ENCODE results near the gene GRIN3A. TPM values are rescaled to one million over a fixed set of nuclear protein-coding genes. Genes with fewer than 3 reads are reported as not detected.

The GRIN3A gene
- total RNA-seq, 1 experiment from 2014 or later = not detected

- no peaks in the 10 kb centered on the region for H3K9me3 Mint-ChIP-seq (ENCODE audit: unreplicated experiment)
- H3K4me3 Mint-ChIP-seq (ENCODE audit: unreplicated experiment) = no peak overlapping the region
- H3K27ac Mint-ChIP-seq (ENCODE audit: unreplicated experiment) = no peak overlapping the region
- BruUV-seq (replicated peaks) = no TSS peak
- POLR2A ChIA-PET = no interaction called here
- H3K36me3 Mint-ChIP-seq (ENCODE audit: insufficient read depth, unreplicated experiment) = no peaks in the 10 kb centered on the region
- no peak for DNase-seq
- intact Hi-C loops (cut with micrococcal nuclease; ENCODE audit: unreplicated experiment) = no loop called here
- no peaks in the 10 kb centered on the region for H3K36me3 ChIP-seq (ENCODE audit: control insufficient read depth, insufficient read depth, low read length)
- H3K4me3 ChIP-seq (ENCODE audit: low read depth, low read length) = no peak overlapping the region
- no peaks in the 10 kb centered on the region for H3K27me3 ChIP-seq (replicated peaks; ENCODE audit: control insufficient read depth, insufficient read depth, low read length)
- H3K27me3 Mint-ChIP-seq (ENCODE audit: insufficient read depth, unreplicated experiment) = peaks cover 8% of the 10 kb centered on the region
- CTCF ChIA-PET = no interaction called here
- H3K9me3 ChIP-seq = no peaks in the 10 kb centered on the region
- no peaks in the 10 kb centered on the region for H3K4me1 ChIP-seq
- TF ChIP-seq CTCF (IDR thresholded peaks at IDR 0.05; ENCODE audit: insufficient read depth in 1 of 2, low read depth in 1 of 2, low read length in 1 of 2, severe bottlenecking in 1 of 2, unreplicated experiment in 1 of 2) = no peak
- H3K4me1 Mint-ChIP-seq (ENCODE audit: low read depth, unreplicated experiment) = no peaks in the 10 kb centered on the region
These were observed 151.0 kb downstream of the GRIN3A start for GRCh38 chr9:101587332-101588043.

- no peak for DNase-seq
- no peak for TF ChIP-seq CTCF (IDR thresholded peaks at IDR 0.05; ENCODE audit: insufficient read depth in 1 of 2, low read depth in 1 of 2, low read length in 1 of 2, severe bottlenecking in 1 of 2, unreplicated experiment in 1 of 2)
- no peak overlapping the region for H3K4me3 ChIP-seq (ENCODE audit: low read depth, low read length)
- no peaks in the 10 kb centered on the region for H3K9me3 Mint-ChIP-seq (ENCODE audit: unreplicated experiment)
- no peaks in the 10 kb centered on the region for H3K36me3 Mint-ChIP-seq (ENCODE audit: insufficient read depth, unreplicated experiment)
- ChIA-PET POLR2A (no interaction called here), CTCF (no interaction called here)
- H3K9me3 ChIP-seq = no peaks in the 10 kb centered on the region
- BruUV-seq (replicated peaks) = no TSS peak
- no peak overlapping the region for H3K27ac Mint-ChIP-seq (ENCODE audit: unreplicated experiment)
- H3K4me1 Mint-ChIP-seq (ENCODE audit: low read depth, unreplicated experiment) = no peaks in the 10 kb centered on the region
- no peaks in the 10 kb centered on the region for H3K4me1 ChIP-seq
- H3K27me3 Mint-ChIP-seq (ENCODE audit: insufficient read depth, unreplicated experiment) = peaks cover 5% of the 10 kb centered on the region
- no peaks in the 10 kb centered on the region for H3K27me3 ChIP-seq (replicated peaks; ENCODE audit: control insufficient read depth, insufficient read depth, low read length)
- no peaks in the 10 kb centered on the region for H3K36me3 ChIP-seq (ENCODE audit: control insufficient read depth, insufficient read depth, low read length)
- intact Hi-C loops (cut with micrococcal nuclease; ENCODE audit: unreplicated experiment) = no loop called here
- H3K4me3 Mint-ChIP-seq (ENCODE audit: unreplicated experiment) = no peak overlapping the region
These were observed 151.8 kb downstream of the GRIN3A start for GRCh38 chr9:101586651-101587050.

GRCh38 chr9:101585740-101586139, 152.7 kb downstream of the GRIN3A start:
- Mint-ChIP-seq H3K27ac (ENCODE audit: unreplicated experiment) (no peak overlapping the region), H3K4me3 (ENCODE audit: unreplicated experiment) (no peak overlapping the region), H3K9me3 (ENCODE audit: unreplicated experiment) (no peaks in the 10 kb centered on the region), H3K36me3 (ENCODE audit: insufficient read depth, unreplicated experiment) (no peaks in the 10 kb centered on the region), H3K27me3 (ENCODE audit: insufficient read depth, unreplicated experiment) (peaks cover 5% of the 10 kb centered on the region), H3K4me1 (ENCODE audit: low read depth, unreplicated experiment) (no peaks in the 10 kb centered on the region)
- no peak for TF ChIP-seq CTCF (IDR thresholded peaks at IDR 0.05; ENCODE audit: insufficient read depth in 1 of 2, low read depth in 1 of 2, low read length in 1 of 2, severe bottlenecking in 1 of 2, unreplicated experiment in 1 of 2)
- intact Hi-C loops (cut with micrococcal nuclease; ENCODE audit: unreplicated experiment) = no loop called here
- Histone ChIP-seq H3K36me3 (ENCODE audit: control insufficient read depth, insufficient read depth, low read length) (no peaks in the 10 kb centered on the region), H3K4me3 (ENCODE audit: low read depth, low read length) (no peak overlapping the region), H3K9me3 (no peaks in the 10 kb centered on the region), H3K27me3 (replicated peaks; ENCODE audit: control insufficient read depth, insufficient read depth, low read length) (no peaks in the 10 kb centered on the region), H3K4me1 (no peaks in the 10 kb centered on the region)
- CTCF ChIA-PET = no interaction called here
- no peak for DNase-seq
- BruUV-seq (replicated peaks) = no TSS peak
- POLR2A ChIA-PET = no interaction called here

All from Caco-2 (cell line).